NCI-H526 (cell line): ENCODE results near the gene FDX2.
"Not testable (repeated sequence)": the region's sequence is repeated elsewhere in the genome, so short reads cannot be mapped to it uniquely, and the experiment has no call there.

Experiments
- DNase-seq, 2 experiments: peaks; one replicate each; lab custom pipeline; 2025; lab: John Stamatoyannopoulos, UW

The FDX2 gene

GRCh38 chr19:10284065-10284959 is 31.5 kb downstream of the FDX2 start:
- no peak for DNase-seq

- DNase-seq, result no peak
These were observed 32.3 kb downstream of the FDX2 start for GRCh38 chr19:10283301-10284064.

GRCh38 chr19:10282043-10282442 is 33.8 kb downstream of the FDX2 start:
- not testable (repeated sequence) for DNase-seq

DNA sequence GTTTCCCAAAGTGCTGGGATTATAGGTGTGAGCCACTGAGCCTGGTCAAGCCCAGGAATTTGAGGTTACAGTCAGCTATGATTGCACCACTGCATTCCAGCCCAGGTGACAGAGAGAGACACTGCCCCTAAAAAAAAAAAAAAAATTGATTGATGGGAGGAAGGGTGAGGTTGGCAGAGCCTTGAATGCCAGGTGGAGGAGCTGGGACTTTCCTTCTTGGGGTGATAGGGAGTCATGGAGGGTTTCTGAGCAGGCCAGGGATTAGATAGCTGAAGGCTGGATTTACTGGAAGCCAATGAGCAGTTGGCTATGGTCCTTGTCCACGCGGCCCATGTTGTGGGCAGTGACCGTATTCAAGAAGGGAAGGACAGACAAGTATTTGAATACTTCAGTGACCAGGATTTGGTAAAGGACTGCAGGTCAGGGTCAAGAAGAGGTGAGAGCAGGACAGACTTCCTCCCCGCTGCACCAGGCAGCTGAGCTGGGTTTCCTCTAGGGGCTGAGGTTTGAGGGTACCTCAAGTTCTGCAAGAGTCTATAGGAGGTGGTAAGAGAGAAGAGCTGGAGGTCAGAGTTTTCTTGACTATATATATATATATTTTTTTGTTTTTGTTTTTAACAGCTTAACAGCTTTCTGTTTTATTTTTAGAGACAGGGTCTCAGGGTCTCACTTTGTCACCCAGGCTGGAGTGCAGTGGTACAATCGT is 35.9 kb downstream of the FDX2 start:
- no peak for DNase-seq

GRCh38 chr19:10278935-10279334 is 36.9 kb downstream of the FDX2 start:
- no peak for DNase-seq

DNA sequence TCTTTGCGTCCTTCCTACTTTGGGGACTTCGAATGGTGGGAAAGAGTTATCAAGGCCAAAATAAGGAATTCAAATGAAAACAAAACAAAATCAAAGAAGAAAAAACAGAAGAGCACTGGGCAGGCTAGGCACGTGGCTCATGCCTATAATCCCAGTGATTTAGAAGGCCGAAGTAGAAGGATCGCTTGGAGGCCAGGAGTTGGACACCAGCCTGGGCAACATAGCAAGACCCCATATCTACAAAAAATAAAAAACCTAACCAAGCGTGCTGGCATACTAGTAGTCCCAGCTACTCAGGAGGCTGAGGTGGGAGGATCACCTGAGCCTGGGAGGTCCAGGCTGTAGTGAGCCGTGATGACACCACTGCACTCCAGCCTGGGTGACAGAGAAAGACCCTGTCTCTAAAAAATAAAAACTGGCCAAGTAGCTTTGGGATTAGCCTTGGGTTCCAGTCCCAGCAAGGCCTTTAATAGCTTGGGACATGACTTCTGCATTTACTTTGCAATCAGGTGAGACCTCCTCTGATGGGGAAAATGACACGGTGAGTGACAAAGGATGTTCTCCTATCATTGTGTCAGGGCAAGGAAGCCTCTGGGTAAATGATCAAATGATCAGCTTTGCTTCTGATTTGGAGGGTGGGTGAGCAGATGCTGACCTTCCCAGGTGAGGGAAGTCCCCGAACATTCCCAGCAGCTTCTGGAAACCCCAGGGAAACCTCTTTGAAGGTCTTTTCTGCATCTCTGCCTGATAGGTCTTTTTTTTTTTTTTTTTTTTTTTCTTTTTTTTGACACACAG is 37.8 kb downstream of the FDX2 start:
- DNase-seq, result no peak

- DNase-seq, result no peak
These were observed 41.2 kb downstream of the FDX2 start for GRCh38 chr19:10274589-10274988.

DNA sequence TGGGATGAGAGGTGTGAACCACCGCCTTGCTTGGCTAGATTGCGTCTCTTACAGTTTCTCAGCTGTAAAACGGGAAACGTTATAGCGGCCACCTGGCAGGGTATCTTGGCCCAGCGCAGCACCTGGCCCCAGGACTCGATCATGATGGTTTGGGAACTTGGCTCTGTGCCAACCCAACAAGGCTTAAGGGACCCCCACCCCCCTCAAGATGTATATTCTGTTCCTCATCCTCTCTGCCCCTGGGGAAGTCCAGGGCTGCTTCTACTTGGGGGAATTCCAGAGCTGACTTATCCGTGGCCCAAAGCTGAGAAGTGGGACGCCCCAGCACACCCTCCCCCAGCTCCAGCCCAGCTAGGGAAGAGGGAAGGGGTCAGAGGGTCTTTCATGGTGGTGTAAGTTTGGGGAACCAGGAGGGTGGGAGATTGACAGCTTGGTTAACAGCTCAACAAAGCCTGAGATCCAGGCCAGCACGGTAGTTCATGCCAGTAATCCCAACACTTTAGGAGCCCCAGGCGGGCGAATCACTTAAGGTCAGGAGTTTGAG is 44.2 kb downstream of the FDX2 start:
- DNase-seq, result no peak

DNA sequence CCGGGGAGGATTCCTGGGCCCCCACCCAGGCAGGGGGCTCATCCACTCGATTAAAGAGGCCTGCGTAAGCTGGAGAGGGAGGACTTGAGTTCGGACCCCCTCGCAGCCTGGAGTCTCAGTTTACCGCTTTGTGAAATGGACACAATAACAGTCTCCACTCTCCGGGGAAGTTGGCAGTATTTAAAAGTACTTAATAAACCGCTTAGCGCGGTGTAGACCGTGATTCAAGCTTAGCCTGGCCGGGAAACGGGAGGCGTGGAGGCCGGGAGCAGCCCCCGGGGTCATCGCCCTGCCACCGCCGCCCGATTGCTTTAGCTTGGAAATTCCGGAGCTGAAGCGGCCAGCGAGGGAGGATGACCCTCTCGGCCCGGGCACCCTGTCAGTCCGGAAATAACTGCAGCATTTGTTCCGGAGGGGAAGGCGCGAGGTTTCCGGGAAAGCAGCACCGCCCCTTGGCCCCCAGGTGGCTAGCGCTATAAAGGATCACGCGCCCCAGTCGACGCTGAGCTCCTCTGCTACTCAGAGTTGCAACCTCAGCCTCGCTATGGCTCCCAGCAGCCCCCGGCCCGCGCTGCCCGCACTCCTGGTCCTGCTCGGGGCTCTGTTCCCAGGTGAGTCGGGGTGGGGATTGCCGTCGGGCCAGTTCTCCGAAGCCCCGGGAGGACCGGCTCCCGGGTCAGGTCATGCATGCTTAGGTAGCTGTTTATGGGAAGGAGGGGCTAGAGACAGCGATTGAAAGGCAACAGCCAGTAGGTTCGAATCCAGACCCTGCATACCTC is 45.0 kb downstream of the FDX2 start, which contains the start of gene ICAM1:
Gene ICAM1, plus strand, starts transcription at position 505 of the 779 bp plus-strand sequence. Its CDS starts 40 bp downstream, at position 545.
- DNase-seq, result peak in 1 of 2 experiments; percentile 22

GRCh38 chr19:10270180-10270615 is 45.6 kb downstream of the FDX2 start:
- no peak for DNase-seq

GRCh38 chr19:10269333-10270179 is 46.3 kb downstream of the FDX2 start:
- peak in 1 of 2 experiments; percentile 69 for DNase-seq

- no peak for DNase-seq
These were observed 47.7 kb downstream of the FDX2 start for GRCh38 chr19:10268071-10268470.

DNA sequence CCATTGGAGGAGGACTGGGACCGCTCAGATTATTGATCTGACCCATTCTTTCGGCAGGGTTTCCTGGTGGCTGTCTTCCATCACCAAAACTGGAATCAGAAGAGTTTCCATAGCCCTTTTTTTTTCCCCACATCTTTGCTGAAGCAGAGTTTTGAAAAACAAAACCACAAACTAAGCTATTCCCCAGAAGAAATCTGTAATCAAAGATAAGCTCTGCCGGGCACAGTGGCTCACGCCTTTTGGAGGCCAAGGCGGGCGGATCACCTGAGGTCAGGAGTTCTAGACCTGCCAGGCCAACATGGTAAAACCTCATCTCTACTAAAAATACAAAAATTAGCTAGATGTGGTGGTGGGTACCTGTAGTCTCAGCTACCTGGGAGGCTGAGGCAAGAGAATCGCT is 49.1 kb downstream of the FDX2 start:
- DNase-seq, result no peak

DNA sequence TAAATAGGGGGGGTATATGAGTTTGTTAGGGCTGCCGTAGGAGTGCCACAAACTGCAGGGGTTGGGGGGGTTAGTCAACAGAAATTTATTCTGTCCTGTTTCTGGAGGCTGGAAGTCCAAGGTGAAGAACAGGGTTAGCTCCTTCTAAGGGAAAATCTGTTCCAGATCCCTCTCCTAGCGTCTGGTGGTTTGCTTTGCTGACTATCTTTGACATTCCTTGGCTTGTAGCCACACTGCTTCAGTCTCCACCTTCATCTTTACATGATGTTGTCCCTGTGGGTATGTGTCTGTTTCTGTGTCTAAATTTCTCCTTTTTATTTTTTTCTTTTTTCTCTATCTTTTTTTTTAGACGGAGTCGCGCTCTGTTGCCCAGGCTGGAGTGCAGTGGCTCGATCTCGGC is 53.0 kb downstream of the FDX2 start:
- DNase-seq, result no peak

DNA sequence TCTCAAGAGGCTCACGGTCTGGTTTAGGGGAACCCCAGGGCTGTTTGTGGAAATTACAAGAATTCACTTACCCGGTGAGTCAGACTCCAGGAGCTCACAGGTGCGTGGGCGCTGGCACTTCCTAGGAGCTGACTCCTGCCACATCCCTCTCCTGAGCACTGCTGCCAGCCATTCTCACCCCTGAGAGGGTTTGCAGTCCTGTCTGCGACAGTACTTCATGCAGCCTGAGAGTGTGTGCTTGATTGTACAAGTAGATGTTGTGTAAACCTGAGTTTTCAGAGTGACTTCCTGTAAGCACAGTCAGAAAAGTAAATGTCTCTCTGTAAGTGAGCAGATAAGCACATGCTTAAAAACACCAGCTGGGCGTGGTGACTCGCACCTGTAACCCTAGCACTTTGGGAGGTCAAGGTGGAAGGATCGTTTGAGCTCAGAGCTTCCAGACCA is 55.7 kb downstream of the FDX2 start:
- DNase-seq, result no peak
